ENCODE measurements around the gene ANTXR1.
"Not testable (repeated sequence)": the region's sequence is repeated elsewhere in the genome, so short reads cannot be mapped to it uniquely, and the experiment has no call there.

ANTXR1 gene

GRCh38 chr2:69231612-69232277, 218.8 kb downstream of the ANTXR1 start:
- DNase-seq, result peak; percentile 16

GRCh38 chr2:69235835-69236234, 222.9 kb downstream of the ANTXR1 start:
- DNase-seq; in situ Hi-C loops (cut with MboI; ENCODE audit: low pct_unique_long_range_greater_than_20kb, low sequenced_read_pairs): not testable (repeated sequence)

More at GRCh38 chr2:69231612-69232277, 218.8 kb downstream of the ANTXR1 start:
- in situ Hi-C loops (cut with MboI; ENCODE audit: low pct_unique_long_range_greater_than_20kb, low sequenced_read_pairs), result no loop called here

GRCh38 chr2:69237070-69237670, 224.2 kb downstream of the ANTXR1 start:
- in situ Hi-C loops (cut with MboI; ENCODE audit: low pct_unique_long_range_greater_than_20kb, low sequenced_read_pairs), result no loop called here
- no peak for DNase-seq

GRCh38 chr2:69238449-69239031, 225.6 kb downstream of the ANTXR1 start:
- no peak for DNase-seq
- in situ Hi-C loops (cut with MboI; ENCODE audit: low pct_unique_long_range_greater_than_20kb, low sequenced_read_pairs), result no loop called here

GRCh38 chr2:69241093-69241492, 228.1 kb downstream of the ANTXR1 start:
- no peak for DNase-seq
- in situ Hi-C loops (cut with MboI; ENCODE audit: low pct_unique_long_range_greater_than_20kb, low sequenced_read_pairs), result no loop called here

GRCh38 chr2:69241664-69242514, 228.9 kb downstream of the ANTXR1 start:
- DNase-seq, result no peak
- in situ Hi-C loops (cut with MboI; ENCODE audit: low pct_unique_long_range_greater_than_20kb, low sequenced_read_pairs), result no loop called here

- in situ Hi-C loops (cut with MboI; ENCODE audit: low pct_unique_long_range_greater_than_20kb, low sequenced_read_pairs), result no loop called here
- DNase-seq, result no peak
Observed at GRCh38 chr2:69242651-69243051, 229.7 kb downstream of the ANTXR1 start.

- no peak for DNase-seq
- in situ Hi-C loops (cut with MboI; ENCODE audit: low pct_unique_long_range_greater_than_20kb, low sequenced_read_pairs), result no loop called here
Observed at GRCh38 chr2:69243652-69244051, 230.7 kb downstream of the ANTXR1 start.

GRCh38 chr2:69244882-69245281, 231.9 kb downstream of the ANTXR1 start:
- in situ Hi-C loops (cut with MboI; ENCODE audit: low pct_unique_long_range_greater_than_20kb, low sequenced_read_pairs), result no loop called here
- DNase-seq, result no peak

- no peak for DNase-seq
- in situ Hi-C loops (cut with MboI; ENCODE audit: low pct_unique_long_range_greater_than_20kb, low sequenced_read_pairs), result no loop called here
Observed at GRCh38 chr2:69247583-69247982, 234.6 kb downstream of the ANTXR1 start.

- DNase-seq, result no peak
- in situ Hi-C loops (cut with MboI; ENCODE audit: low pct_unique_long_range_greater_than_20kb, low sequenced_read_pairs), result no loop called here
Observed at GRCh38 chr2:69248232-69248631, 235.3 kb downstream of the ANTXR1 start.

- DNase-seq, result no peak
- in situ Hi-C loops (cut with MboI; ENCODE audit: low pct_unique_long_range_greater_than_20kb, low sequenced_read_pairs), result no loop called here
Observed at GRCh38 chr2:69250981-69251380, 238.0 kb downstream of the ANTXR1 start.

GRCh38 chr2:69251943-69252342, 239.0 kb downstream of the ANTXR1 start:
- in situ Hi-C loops (cut with MboI; ENCODE audit: low pct_unique_long_range_greater_than_20kb, low sequenced_read_pairs), result no loop called here
- DNase-seq, result no peak

- in situ Hi-C loops (cut with MboI; ENCODE audit: low pct_unique_long_range_greater_than_20kb, low sequenced_read_pairs), result no loop called here
- DNase-seq, result no peak
Observed at GRCh38 chr2:69253112-69253511, 240.1 kb downstream of the ANTXR1 start.

GRCh38 chr2:69253611-69254301, 240.8 kb downstream of the ANTXR1 start:
- in situ Hi-C loops (cut with MboI; ENCODE audit: low pct_unique_long_range_greater_than_20kb, low sequenced_read_pairs), result no loop called here

GRCh38 chr2:69255760-69256159, 242.8 kb downstream of the ANTXR1 start:
- DNase-seq, result no peak
- in situ Hi-C loops (cut with MboI; ENCODE audit: low pct_unique_long_range_greater_than_20kb, low sequenced_read_pairs), result no loop called here

More at GRCh38 chr2:69253611-69254301, 240.8 kb downstream of the ANTXR1 start:
- DNase-seq, result no peak

- DNase-seq; in situ Hi-C loops (cut with MboI; ENCODE audit: low pct_unique_long_range_greater_than_20kb, low sequenced_read_pairs): not testable (repeated sequence)
Observed at GRCh38 chr2:69259994-69260591, 247.1 kb downstream of the ANTXR1 start.

- no peak for DNase-seq
- in situ Hi-C loops (cut with MboI; ENCODE audit: low pct_unique_long_range_greater_than_20kb, low sequenced_read_pairs), result no loop called here
Observed at GRCh38 chr2:69260666-69261065, 247.7 kb downstream of the ANTXR1 start.

- in situ Hi-C loops (cut with MboI; ENCODE audit: low pct_unique_long_range_greater_than_20kb, low sequenced_read_pairs), result no loop called here
- DNase-seq, result no peak
Observed at GRCh38 chr2:69269330-69269729, 256.4 kb downstream of the ANTXR1 start.
